ENCODE data around the gene KLHDC7B.

- TF ChIP-seq, protein P1, sequence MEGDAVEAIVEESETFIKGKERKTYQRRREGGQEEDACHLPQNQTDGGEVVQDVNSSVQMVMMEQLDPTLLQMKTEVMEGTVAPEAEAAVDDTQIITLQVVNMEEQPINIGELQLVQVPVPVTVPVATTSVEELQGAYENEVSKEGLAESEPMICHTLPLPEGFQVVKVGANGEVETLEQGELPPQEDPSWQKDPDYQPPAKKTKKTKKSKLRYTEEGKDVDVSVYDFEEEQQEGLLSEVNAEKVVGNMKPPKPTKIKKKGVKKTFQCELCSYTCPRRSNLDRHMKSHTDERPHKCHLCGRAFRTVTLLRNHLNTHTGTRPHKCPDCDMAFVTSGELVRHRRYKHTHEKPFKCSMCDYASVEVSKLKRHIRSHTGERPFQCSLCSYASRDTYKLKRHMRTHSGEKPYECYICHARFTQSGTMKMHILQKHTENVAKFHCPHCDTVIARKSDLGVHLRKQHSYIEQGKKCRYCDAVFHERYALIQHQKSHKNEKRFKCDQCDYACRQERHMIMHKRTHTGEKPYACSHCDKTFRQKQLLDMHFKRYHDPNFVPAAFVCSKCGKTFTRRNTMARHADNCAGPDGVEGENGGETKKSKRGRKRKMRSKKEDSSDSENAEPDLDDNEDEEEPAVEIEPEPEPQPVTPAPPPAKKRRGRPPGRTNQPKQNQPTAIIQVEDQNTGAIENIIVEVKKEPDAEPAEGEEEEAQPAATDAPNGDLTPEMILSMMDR (IDR thresholded peaks at IDR 0.05 in 2 of 3, conservative IDR thresholded peaks at IDR 0.05 in 1 of 3; ENCODE audit: control insufficient read depth in 2 of 3, extremely low read depth in 1 of 3, insufficient read depth in 1 of 3, low read depth in 3 of 3, low read length in 3 of 3): no peak
- no peak for TF ChIP-seq ZBED1 (IDR thresholded peaks at IDR 0.05; ENCODE audit: borderline replicate concordance)
- peak; percentile 5; the same call in 1 of the 2 replicates for TF ChIP-seq POLR2AphosphoS2 (IDR thresholded peaks at IDR 0.05; ENCODE audit: low read depth, low read length)
- TF ChIP-seq, protein P2, sequence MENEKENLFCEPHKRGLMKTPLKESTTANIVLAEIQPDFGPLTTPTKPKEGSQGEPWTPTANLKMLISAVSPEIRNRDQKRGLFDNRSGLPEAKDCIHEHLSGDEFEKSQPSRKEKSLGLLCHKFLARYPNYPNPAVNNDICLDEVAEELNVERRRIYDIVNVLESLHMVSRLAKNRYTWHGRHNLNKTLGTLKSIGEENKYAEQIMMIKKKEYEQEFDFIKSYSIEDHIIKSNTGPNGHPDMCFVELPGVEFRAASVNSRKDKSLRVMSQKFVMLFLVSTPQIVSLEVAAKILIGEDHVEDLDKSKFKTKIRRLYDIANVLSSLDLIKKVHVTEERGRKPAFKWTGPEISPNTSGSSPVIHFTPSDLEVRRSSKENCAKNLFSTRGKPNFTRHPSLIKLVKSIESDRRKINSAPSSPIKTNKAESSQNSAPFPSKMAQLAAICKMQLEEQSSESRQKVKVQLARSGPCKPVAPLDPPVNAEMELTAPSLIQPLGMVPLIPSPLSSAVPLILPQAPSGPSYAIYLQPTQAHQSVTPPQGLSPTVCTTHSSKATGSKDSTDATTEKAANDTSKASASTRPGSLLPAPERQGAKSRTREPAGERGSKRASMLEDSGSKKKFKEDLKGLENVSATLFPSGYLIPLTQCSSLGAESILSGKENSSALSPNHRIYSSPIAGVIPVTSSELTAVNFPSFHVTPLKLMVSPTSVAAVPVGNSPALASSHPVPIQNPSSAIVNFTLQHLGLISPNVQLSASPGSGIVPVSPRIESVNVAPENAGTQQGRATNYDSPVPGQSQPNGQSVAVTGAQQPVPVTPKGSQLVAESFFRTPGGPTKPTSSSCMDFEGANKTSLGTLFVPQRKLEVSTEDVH (IDR thresholded peaks at IDR 0.05; ENCODE audit: low read depth, partially characterized antibody): no peak
- TF ChIP-seq, protein P3, sequence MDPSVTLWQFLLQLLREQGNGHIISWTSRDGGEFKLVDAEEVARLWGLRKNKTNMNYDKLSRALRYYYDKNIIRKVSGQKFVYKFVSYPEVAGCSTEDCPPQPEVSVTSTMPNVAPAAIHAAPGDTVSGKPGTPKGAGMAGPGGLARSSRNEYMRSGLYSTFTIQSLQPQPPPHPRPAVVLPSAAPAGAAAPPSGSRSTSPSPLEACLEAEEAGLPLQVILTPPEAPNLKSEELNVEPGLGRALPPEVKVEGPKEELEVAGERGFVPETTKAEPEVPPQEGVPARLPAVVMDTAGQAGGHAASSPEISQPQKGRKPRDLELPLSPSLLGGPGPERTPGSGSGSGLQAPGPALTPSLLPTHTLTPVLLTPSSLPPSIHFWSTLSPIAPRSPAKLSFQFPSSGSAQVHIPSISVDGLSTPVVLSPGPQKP (IDR thresholded peaks at IDR 0.05; ENCODE audit: low read depth, low read length): no peak
Measured at GRCh38 chr22:50528682-50529415, 16.9 kb upstream of the KLHDC7B start.

Measured in GM12878 (cell line).